Middle frontal gyrus (tissue), 1 donor: Measurements from ENCODE around the gene SIVA1.

ENCODE experiments used
- DNase-seq: peaks from one replicate; pipeline ENCODE4 v3.0.0-alpha.2; 2015; ENCODE audit warnings: low spot score; ENCODE audit errors: extremely low spot score

Gene SIVA1

GRCh38 chr14:104795781-104796686, 43.1 kb downstream of the SIVA1 start:
- no peak for DNase-seq

DNA sequence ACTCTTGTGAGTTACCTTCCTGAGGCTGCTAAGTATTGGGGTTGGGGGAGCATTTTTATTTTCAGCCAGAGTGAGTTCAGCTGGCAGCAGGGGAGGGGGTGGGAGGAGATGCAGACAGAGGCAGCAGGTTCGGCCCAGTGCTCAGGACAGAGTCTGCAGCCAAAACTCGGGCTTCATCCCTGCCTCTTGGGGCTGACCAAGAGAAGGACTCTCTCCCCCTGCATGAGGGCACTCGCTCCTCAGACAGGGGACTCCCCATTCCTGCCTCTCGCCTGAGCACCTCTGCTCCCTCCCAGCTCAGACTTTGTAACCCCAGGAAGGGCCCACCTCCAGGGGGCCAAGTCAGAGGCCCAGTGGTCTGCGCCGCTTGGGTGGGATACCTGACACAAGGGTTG, 43.7 kb downstream of the SIVA1 start:
- DNase-seq = no peak

GRCh38 chr14:104797115-104798044, 44.4 kb downstream of the SIVA1 start:
- no peak for DNase-seq

GRCh38 chr14:104798300-104799243, 45.6 kb downstream of the SIVA1 start:
- no peak for DNase-seq

DNA sequence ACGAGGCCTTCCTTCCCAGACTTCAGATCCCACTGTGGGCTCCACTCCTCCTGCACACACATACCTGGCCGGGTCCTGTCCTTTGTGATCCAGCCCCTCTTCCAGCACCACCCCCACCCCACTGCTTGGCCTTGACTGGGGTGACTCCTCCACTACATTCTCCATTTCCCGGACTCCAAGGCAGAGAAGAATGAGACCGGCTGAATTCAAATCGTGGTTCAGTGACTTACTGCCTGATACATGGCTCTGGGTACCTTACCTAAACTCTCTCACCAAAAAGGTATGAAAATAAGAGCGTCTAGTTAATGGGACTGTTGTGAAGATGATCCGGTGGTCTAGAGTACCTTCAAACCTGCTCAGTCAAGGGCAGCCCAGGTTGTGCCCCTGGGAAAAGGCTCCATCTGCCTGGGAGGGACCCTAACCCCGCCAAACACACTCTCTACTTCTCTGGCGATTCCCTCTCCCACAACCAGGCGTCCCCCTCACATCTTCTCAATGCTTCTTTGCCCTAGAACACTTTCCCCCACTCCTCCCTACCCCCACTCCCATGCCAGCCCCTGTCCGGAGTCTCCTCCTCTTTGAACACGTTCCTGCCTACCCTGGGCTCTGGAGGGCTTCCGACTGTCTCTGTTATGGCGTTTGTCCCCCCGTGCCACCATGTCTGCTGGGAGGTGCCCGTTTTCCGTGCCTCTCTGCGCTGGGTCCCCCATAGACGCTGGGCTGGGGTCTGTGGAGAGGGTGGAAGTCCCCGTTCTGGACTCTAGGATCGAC, 46.5 kb downstream of the SIVA1 start:
- DNase-seq = no peak

GRCh38 chr14:104800015-104800770, 47.2 kb downstream of the SIVA1 start:
- no peak for DNase-seq

- no peak for DNase-seq
These were observed 48.0 kb downstream of the SIVA1 start, which contains the start of gene ZBTB42 for GRCh38 chr14:104800771-104801519. Gene ZBTB42, plus strand, starts transcription at chr14:104801101. Its CDS starts 97 bp downstream, at chr14:104801198.

- no peak for DNase-seq
These were observed 48.8 kb downstream of the SIVA1 start for GRCh38 chr14:104801520-104802393.

GRCh38 chr14:104802394-104803184, 49.6 kb downstream of the SIVA1 start:
- DNase-seq = no peak

GRCh38 chr14:104803280-104803911, 50.4 kb downstream of the SIVA1 start:
- DNase-seq = no peak

- DNase-seq = no peak
These were observed 51.0 kb downstream of the SIVA1 start for GRCh38 chr14:104803912-104804410.

- DNase-seq = no peak
These were observed 51.8 kb downstream of the SIVA1 start for GRCh38 chr14:104804481-104805325.

- no peak for DNase-seq
These were observed 52.4 kb downstream of the SIVA1 start for GRCh38 chr14:104805326-104805678.

GRCh38 chr14:104805941-104806624, 53.1 kb downstream of the SIVA1 start:
- no peak for DNase-seq
